Measurements from ENCODE around the gene COX5B. TPM values are rescaled to one million over a fixed set of nuclear protein-coding genes. Genes with fewer than 3 reads are reported as not detected.
A peak's percentile ranks its signal among the peaks of the same experiment; 100 is the strongest.
"Not testable (repeated sequence)": the region's sequence is repeated elsewhere in the genome, so short reads cannot be mapped to it uniquely, and the experiment has no call there.

Gene COX5B
- total RNA-seq, 2 donors from 2014 or later = 211 to 233 TPM

DNA sequence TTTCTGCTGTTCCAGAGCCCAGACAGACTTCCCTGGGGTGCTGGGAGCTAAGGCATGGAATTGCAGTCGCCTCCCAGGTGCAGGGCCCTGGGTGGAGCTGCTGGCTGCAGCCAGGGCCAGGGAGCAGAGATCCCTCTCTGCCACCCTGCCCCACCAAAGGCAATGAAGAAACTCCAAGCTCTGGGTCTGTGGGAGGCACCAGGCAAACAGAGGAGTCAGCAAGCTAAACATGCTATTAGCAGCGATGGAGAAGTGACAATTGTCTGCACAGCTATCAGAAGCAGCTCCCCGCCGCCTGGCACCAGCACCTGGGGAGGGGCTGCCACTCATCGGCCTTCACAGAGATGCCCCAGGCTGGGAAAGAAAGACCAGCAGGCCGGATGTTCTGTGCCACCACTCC lies 28.0 kb upstream of the COX5B start:
- H3K27ac ChIP-seq (ENCODE audit: low read depth, low read length) = no peak overlapping the region
- H3K27me3 ChIP-seq (ENCODE audit: control insufficient read depth, insufficient read depth, low read length, poor library complexity, severe bottlenecking) = no peaks in the 10 kb centered on the region
- H3K4me1 ChIP-seq (ENCODE audit: control insufficient read depth, insufficient read depth, low read length) = no peaks in the 10 kb centered on the region
- H3K27ac Mint-ChIP-seq = no peak overlapping the region
- no peak for DNase-seq
- no peak overlapping the region for H3K9ac ChIP-seq (ENCODE audit: extremely low read depth, low read length, poor library complexity, severe bottlenecking)
- no peak overlapping the region for H3K4me3 ChIP-seq (ENCODE audit: low read length)
- no peak overlapping the region for H3K4me3 Mint-ChIP-seq
- no peaks in the 10 kb centered on the region for H3K36me3 Mint-ChIP-seq (ENCODE audit: low read depth)
- no peaks in the 10 kb centered on the region for H3K9me3 Mint-ChIP-seq
- no peaks in the 10 kb centered on the region for H3K36me3 ChIP-seq (ENCODE audit: control insufficient read depth, insufficient read depth, low read length)
- no peaks in the 10 kb centered on the region for H3K27me3 Mint-ChIP-seq (ENCODE audit: insufficient read depth)
- WGBS, 2 experiments (ENCODE audit: insufficient coverage in 1 of 2, insufficient read length in 1 of 2) = no CpG with 5 or more reads among the region's 6 CpGs
- TF ChIP-seq, protein P1, sequence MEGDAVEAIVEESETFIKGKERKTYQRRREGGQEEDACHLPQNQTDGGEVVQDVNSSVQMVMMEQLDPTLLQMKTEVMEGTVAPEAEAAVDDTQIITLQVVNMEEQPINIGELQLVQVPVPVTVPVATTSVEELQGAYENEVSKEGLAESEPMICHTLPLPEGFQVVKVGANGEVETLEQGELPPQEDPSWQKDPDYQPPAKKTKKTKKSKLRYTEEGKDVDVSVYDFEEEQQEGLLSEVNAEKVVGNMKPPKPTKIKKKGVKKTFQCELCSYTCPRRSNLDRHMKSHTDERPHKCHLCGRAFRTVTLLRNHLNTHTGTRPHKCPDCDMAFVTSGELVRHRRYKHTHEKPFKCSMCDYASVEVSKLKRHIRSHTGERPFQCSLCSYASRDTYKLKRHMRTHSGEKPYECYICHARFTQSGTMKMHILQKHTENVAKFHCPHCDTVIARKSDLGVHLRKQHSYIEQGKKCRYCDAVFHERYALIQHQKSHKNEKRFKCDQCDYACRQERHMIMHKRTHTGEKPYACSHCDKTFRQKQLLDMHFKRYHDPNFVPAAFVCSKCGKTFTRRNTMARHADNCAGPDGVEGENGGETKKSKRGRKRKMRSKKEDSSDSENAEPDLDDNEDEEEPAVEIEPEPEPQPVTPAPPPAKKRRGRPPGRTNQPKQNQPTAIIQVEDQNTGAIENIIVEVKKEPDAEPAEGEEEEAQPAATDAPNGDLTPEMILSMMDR (conservative IDR thresholded peaks at IDR 0.05) = no peak
- H3K9me3 ChIP-seq (ENCODE audit: control insufficient read depth, low read length) = no peaks in the 10 kb centered on the region
- H3K4me1 Mint-ChIP-seq = peaks cover 4% of the 10 kb centered on the region

DNA sequence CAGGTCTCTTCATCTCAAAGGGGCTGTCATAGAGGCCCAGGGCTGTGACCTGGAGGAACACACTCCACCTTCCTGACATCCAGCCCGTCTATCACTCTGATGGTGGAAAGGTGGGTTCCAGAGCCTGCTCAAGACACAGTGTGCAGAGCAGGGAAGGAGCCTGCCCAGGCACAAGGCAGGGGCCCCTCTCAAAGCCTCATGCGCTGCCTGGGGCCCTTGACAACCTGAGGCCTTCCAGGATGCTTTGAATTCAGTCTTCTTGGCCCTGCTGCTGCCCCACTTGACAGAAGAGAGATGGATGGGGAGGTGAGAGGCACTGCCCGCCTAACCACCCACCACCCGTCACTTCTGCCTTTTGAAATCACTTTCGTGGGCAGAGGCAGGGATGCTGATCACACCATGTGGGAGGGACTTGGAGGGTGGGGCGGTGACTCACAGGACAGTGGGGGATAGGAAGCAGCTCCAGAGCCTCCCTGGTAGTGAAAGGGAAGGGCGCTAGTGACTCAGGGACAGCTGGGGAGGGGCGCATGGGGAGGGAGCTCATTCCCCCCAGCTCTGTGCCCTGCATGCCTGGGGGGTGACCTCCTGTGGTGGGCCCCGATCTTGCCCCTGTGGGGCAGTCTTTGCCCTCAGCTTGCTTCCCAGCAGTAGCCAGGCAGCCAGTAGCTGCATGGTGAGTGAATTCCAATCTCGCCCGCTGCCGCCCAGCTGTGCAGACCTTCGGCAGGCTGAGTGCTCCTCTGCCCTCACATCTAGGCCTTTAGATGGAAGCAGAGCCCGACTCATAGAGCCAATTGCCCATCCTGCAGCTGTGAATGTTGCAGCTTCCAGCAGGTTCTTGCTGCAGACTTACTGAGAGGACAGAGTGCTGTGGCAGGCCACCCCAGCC lies 26.7 kb upstream of the COX5B start:
- H3K4me3 ChIP-seq (ENCODE audit: low read length); H3K27ac Mint-ChIP-seq; H3K9ac ChIP-seq (ENCODE audit: extremely low read depth, low read length, poor library complexity, severe bottlenecking); H3K36me3 ChIP-seq (ENCODE audit: control insufficient read depth, insufficient read depth, low read length); H3K9me3 Mint-ChIP-seq; H3K9me3 ChIP-seq (ENCODE audit: control insufficient read depth, low read length); H3K4me1 ChIP-seq (ENCODE audit: control insufficient read depth, insufficient read depth, low read length); H3K4me1 Mint-ChIP-seq; H3K27me3 Mint-ChIP-seq (ENCODE audit: insufficient read depth); H3K36me3 Mint-ChIP-seq (ENCODE audit: low read depth); H3K27ac ChIP-seq (ENCODE audit: low read depth, low read length); H3K27me3 ChIP-seq (ENCODE audit: control insufficient read depth, insufficient read depth, low read length, poor library complexity, severe bottlenecking); H3K4me3 Mint-ChIP-seq: not testable (repeated sequence)
- DNase-seq = peak; percentile 74
- WGBS, 2 experiments (ENCODE audit: insufficient coverage in 1 of 2, insufficient read length in 1 of 2) = no CpG with 5 or more reads among the region's 14 CpGs

DNA sequence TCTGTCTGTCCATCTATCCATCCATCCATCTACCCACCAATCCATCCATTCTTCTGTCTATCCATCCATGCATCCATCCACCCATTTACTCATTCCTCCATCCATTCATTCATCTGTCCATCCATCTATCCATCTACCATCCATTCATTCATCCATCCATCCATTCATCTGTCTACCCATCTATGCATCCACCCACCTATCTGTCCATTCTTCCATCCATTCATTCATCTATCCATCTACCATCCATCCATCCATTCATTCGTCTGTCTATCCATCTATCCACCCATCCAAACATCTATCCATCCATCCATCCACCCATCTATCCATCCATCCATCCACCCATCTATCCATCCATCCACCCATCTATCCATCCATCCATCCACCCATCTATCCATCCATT lies 25.4 kb upstream of the COX5B start:
- not testable (repeated sequence) for H3K27ac ChIP-seq (ENCODE audit: low read depth, low read length); H3K27me3 Mint-ChIP-seq (ENCODE audit: insufficient read depth); H3K9me3 ChIP-seq (ENCODE audit: control insufficient read depth, low read length); H3K4me3 Mint-ChIP-seq; H3K36me3 Mint-ChIP-seq (ENCODE audit: low read depth); DNase-seq; H3K27ac Mint-ChIP-seq; H3K9me3 Mint-ChIP-seq; H3K27me3 ChIP-seq (ENCODE audit: control insufficient read depth, insufficient read depth, low read length, poor library complexity, severe bottlenecking); H3K4me1 Mint-ChIP-seq; H3K4me3 ChIP-seq (ENCODE audit: low read length); H3K9ac ChIP-seq (ENCODE audit: extremely low read depth, low read length, poor library complexity, severe bottlenecking); H3K4me1 ChIP-seq (ENCODE audit: control insufficient read depth, insufficient read depth, low read length); H3K36me3 ChIP-seq (ENCODE audit: control insufficient read depth, insufficient read depth, low read length)
- WGBS, 2 experiments (ENCODE audit: insufficient coverage in 1 of 2, insufficient read length in 1 of 2) = no CpG with 5 or more reads among the region's 1 CpG

DNA sequence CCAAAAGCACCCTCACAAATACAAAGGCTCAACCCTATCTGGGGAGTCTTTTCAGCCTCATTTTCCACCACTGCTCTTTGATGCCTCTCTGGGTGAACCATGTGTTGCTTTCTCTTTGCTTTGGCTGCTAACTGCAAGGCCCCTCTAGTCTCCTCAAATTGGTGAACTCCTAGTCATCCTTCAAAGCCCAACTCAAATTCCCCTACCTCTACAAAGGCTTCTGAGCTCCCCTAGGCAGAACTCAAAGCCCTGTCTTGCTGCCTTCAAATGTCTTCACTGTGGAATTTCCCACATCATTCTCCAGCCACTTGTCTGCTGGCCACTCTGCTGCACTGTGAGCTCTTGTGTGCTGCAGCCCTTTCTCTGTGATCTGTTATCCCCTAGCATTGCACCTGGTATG lies 22.9 kb upstream of the COX5B start:
- not testable (repeated sequence) for H3K4me1 ChIP-seq (ENCODE audit: control insufficient read depth, insufficient read depth, low read length); H3K27ac ChIP-seq (ENCODE audit: low read depth, low read length); H3K4me3 ChIP-seq (ENCODE audit: low read length); H3K4me1 Mint-ChIP-seq; H3K4me3 Mint-ChIP-seq; H3K9me3 Mint-ChIP-seq; H3K9ac ChIP-seq (ENCODE audit: extremely low read depth, low read length, poor library complexity, severe bottlenecking); H3K36me3 ChIP-seq (ENCODE audit: control insufficient read depth, insufficient read depth, low read length); H3K27me3 ChIP-seq (ENCODE audit: control insufficient read depth, insufficient read depth, low read length, poor library complexity, severe bottlenecking); H3K9me3 ChIP-seq (ENCODE audit: control insufficient read depth, low read length); H3K36me3 Mint-ChIP-seq (ENCODE audit: low read depth); H3K27ac Mint-ChIP-seq; H3K27me3 Mint-ChIP-seq (ENCODE audit: insufficient read depth)
- peak; percentile 59 for DNase-seq

DNA sequence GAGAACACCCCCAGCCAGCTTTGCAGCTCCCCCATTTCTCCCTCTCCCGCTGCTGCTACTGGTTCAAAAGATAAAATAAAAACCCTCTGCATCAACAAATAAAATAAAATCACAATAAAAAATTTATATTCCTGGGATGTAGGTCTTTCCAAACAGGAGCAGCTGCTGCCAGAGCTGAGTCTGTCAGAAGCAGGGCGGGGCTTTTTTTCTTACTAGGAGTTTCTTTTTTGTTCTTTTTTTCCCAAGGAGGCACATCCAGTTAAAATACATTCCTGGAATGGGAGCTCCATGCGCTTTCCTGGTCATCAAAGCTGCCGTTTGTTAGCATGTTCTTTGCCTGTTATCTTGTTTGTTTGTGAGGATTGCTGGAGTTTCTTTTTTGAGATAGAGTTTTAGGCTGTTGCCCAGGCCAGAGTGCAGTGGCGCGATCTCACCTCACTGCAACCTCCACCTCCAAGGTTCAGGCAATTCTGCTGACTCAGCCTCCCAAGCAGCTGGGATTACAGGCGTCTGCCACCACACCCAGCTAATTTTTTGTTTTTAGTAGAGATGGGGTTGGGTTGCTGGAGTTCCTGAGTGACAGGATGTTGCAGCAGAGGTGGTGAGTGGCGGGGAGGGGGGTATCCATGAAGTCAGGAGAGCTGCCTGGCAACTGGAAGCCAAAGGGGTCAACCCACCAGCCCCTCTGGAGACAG lies 20.4 kb upstream of the COX5B start:
- H3K4me1 ChIP-seq (ENCODE audit: control insufficient read depth, insufficient read depth, low read length); H3K27me3 Mint-ChIP-seq (ENCODE audit: insufficient read depth); H3K27me3 ChIP-seq (ENCODE audit: control insufficient read depth, insufficient read depth, low read length, poor library complexity, severe bottlenecking); H3K4me3 Mint-ChIP-seq; H3K9ac ChIP-seq (ENCODE audit: extremely low read depth, low read length, poor library complexity, severe bottlenecking); H3K36me3 Mint-ChIP-seq (ENCODE audit: low read depth); H3K4me1 Mint-ChIP-seq; H3K27ac ChIP-seq (ENCODE audit: low read depth, low read length); H3K4me3 ChIP-seq (ENCODE audit: low read length); H3K36me3 ChIP-seq (ENCODE audit: control insufficient read depth, insufficient read depth, low read length); H3K9me3 Mint-ChIP-seq; DNase-seq; H3K27ac Mint-ChIP-seq; H3K9me3 ChIP-seq (ENCODE audit: control insufficient read depth, low read length): not testable (repeated sequence)
- 75% methylated on average over 2 of the region's 8 CpGs; no CpG with 5 or more reads in 1 of the 2 experiments for WGBS, 2 experiments (ENCODE audit: insufficient coverage in 1 of 2, insufficient read length in 1 of 2)

DNA sequence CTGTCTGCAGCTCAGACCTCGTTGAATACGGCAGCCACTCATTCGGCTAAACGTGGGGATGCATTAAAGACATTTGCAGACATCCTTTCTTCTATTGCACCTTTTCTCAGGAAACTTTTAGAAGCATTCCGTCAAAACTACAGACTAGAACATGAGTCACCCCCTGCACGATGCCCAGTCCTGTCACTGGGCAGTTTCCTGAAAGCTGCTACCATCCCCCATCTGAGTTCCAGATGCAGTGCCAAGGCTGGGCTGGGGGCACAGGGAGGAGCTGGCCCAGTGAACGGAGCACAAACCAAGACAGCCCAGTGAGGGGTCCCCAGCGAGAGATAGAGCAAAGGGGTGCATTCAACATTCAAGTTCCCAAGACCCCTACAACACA lies 19.8 kb upstream of the COX5B start:
- H3K36me3 Mint-ChIP-seq (ENCODE audit: low read depth) = not testable (repeated sequence)

More for the DNA sequence above, 19.8 kb upstream of the COX5B start:
- H3K27ac Mint-ChIP-seq; H3K27me3 ChIP-seq (ENCODE audit: control insufficient read depth, insufficient read depth, low read length, poor library complexity, severe bottlenecking); H3K4me3 Mint-ChIP-seq; H3K9me3 Mint-ChIP-seq; H3K4me1 ChIP-seq (ENCODE audit: control insufficient read depth, insufficient read depth, low read length); H3K36me3 ChIP-seq (ENCODE audit: control insufficient read depth, insufficient read depth, low read length); H3K27ac ChIP-seq (ENCODE audit: low read depth, low read length); H3K9ac ChIP-seq (ENCODE audit: extremely low read depth, low read length, poor library complexity, severe bottlenecking); DNase-seq; H3K4me3 ChIP-seq (ENCODE audit: low read length); H3K9me3 ChIP-seq (ENCODE audit: control insufficient read depth, low read length); H3K4me1 Mint-ChIP-seq: not testable (repeated sequence)
- WGBS, 2 experiments (ENCODE audit: insufficient coverage in 1 of 2, insufficient read length in 1 of 2) = 90 to 100% methylated on average over 4 to 8 of the region's 8 CpGs
- H3K27me3 Mint-ChIP-seq (ENCODE audit: insufficient read depth) = peaks cover 11% of the 10 kb centered on the region
